HG03139 (cell line): ENCODE measurements around the gene DDN.

Experiments
- ATAC-seq: cut with Tn5 transposase; IDR thresholded peaks from one replicate; pipeline ENCODE4 v1.9.1; 2021; ENCODE audit not compliant: unreplicated experiment

DDN gene

DNA sequence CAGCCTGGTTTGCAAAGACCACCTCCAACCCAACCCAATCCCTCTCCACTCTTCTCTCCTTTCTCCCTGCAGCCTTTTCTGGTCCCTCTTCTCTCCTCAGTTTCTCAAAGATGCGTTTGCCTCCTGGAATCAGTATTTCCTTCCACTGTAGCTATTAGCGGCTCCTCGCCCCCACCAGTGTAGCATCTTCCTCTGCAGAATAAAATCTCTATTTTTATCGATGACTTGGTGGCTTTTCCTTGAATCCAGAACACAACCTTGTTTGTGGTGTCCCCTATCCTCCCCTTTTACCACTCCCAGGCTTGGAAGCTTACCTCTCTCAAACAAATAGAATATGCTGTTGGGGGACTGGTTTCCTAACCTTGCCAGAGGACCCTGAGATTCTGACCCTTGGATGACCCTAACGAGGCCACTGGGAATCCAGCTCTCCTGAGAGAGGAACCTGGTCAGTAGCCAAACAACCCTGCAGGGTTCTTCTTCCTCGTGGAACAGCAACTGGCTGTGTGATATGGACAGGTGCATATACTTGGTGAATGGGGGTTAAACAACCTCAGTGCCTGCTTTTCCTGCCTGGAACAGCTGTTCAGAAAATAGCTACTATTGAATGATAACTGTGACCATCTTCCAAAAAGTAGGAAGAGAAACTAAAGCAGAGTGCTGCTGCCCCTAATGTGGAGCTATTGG is 16.6 kb downstream of the DDN start:
- ATAC-seq: no peak

- ATAC-seq: no peak
These were observed 17.4 kb downstream of the DDN start for GRCh38 chr12:48981757-48982157.

DNA sequence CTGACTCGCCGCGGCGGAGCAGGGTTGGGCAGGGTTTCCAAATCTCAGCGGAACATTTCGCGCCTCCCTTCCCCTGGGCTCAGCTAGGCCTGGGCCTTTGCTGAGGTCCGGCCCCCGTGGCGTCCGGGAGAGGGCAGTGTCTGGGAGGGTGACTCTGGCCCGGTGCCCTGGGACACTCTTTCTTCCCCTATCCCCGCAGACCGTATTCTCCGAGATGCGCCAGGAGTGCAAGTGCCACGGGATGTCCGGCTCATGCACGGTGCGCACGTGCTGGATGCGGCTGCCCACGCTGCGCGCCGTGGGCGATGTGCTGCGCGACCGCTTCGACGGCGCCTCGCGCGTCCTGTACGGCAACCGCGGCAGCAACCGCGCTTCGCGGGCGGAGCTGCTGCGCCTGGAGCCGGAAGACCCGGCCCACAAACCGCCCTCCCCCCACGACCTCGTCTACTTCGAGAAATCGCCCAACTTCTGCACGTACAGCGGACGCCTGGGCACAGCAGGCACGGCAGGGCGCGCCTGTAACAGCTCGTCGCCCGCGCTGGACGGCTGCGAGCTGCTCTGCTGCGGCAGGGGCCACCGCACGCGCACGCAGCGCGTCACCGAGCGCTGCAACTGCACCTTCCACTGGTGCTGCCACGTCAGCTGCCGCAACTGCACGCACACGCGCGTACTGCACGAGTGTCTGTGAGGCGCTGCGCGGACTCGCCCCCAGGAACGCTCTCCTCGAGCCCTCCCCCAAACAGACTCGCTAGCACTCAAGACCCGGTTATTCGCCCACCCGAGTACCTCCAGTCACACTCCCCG is 18.0 kb downstream of the DDN start:
- ATAC-seq: no peak

DNA sequence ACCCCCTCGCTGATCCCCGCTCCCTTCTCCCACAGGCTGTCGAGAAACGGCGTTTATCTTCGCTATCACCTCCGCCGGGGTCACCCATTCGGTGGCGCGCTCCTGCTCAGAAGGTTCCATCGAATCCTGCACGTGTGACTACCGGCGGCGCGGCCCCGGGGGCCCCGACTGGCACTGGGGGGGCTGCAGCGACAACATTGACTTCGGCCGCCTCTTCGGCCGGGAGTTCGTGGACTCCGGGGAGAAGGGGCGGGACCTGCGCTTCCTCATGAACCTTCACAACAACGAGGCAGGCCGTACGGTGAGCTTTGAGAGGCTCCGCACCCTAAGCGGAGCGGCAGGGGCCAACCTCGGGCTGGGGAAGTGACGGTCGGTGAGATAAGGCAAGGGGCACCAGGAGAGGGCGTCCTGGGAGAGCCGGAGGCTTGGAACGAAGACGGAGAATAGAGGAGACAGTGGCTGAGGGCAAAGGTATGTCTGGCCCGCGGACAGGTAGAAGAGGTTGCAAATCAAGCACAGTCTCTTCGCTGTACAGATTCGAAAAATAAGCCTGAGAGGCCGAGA is 18.7 kb downstream of the DDN start:
- ATAC-seq: no peak

GRCh38 chr12:48979602-48980388 is 19.4 kb downstream of the DDN start:
- no peak for ATAC-seq

GRCh38 chr12:48978741-48979601 is 20.2 kb downstream of the DDN start:
- ATAC-seq: no peak

- no peak for ATAC-seq
These were observed 20.9 kb downstream of the DDN start, which contains the start of gene WNT1 for GRCh38 chr12:48978291-48978740. Gene WNT1 (plus strand): TSS chr12:48978322. CDS start chr12:48978651, 329 bp downstream.

GRCh38 chr12:48977290-48978281 is 21.6 kb downstream of the DDN start:
- no peak for ATAC-seq

GRCh38 chr12:48973941-48974673 is 25.1 kb downstream of the DDN start:
- ATAC-seq: no peak

DNA sequence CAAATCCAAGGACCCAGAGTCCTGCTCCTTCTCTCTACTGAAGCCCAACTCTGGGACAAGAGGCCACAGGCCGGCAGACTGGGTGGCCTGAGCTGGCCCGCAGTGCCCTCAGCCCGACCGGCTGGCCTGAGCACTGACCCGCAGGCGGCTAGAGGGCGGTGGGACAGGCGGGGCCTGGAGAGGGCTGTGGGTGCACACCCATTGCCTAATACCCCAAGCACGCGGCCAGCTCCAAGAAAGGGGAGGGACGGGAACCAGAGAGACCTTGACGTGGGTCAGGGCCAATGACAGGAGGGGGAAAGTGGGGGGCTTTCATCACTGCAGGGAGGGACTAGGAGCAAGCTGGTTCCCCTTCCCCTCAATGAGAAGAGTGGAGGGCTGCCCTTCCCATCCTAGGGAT is 25.6 kb downstream of the DDN start:
- ATAC-seq: no peak

DNA sequence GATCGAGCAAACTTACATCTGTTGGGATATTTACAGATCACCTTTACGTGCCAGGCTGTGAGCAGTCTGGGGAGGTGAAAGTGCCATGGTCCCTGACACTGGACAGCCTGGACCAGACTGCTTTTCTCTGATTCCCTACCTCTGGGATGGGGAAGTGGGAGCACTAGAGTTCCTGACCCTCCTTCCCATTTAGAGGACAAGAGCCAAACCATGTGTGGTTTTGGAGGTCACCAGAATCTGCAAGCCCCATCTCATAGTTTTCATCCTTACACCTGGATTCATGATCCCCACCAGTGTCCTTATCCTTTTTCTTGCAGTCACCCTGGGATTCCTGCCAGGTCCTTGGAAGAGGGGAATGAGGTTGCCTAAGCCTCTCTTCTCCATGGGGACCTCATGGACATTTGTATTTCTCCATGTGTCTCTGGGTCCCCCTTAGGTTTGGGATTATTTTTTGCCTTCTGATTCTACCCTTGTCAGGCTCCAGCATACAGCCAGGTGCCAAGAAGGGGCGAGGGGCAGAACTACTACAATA is 26.2 kb downstream of the DDN start:
- no peak for ATAC-seq

- no peak for ATAC-seq
These were observed 26.8 kb downstream of the DDN start for GRCh38 chr12:48972213-48972951.

DNA sequence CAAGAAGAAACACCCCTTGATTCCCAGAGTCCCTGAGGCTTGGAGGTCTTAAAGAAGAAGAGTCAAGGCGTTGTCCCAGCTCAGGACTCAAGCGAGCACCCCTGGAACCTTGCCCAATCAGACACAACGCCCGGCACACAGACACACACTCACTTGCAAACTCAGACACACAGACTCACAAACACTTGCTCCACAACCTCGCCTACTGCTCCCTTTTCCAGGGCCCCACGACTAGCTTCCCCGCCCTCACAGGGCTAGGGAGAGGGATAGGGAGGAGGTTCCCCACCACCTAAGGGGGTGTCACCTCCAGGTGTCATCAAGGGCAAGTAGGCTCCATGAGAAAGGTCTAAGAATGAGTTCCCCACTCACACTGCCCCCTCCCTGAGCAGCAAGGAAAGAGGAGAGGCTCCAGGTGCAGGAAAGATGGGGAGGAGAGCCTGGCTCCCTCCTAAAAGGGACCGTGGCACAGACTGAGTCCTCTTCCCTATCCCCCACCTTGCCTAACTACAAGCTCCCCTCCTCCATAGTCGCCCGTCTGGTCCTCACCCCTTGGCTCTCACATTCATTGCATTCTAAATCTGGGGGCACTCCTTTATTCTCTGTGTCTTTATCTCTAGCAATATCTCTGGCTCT is 28.4 kb downstream of the DDN start:
- no peak for ATAC-seq

DNA sequence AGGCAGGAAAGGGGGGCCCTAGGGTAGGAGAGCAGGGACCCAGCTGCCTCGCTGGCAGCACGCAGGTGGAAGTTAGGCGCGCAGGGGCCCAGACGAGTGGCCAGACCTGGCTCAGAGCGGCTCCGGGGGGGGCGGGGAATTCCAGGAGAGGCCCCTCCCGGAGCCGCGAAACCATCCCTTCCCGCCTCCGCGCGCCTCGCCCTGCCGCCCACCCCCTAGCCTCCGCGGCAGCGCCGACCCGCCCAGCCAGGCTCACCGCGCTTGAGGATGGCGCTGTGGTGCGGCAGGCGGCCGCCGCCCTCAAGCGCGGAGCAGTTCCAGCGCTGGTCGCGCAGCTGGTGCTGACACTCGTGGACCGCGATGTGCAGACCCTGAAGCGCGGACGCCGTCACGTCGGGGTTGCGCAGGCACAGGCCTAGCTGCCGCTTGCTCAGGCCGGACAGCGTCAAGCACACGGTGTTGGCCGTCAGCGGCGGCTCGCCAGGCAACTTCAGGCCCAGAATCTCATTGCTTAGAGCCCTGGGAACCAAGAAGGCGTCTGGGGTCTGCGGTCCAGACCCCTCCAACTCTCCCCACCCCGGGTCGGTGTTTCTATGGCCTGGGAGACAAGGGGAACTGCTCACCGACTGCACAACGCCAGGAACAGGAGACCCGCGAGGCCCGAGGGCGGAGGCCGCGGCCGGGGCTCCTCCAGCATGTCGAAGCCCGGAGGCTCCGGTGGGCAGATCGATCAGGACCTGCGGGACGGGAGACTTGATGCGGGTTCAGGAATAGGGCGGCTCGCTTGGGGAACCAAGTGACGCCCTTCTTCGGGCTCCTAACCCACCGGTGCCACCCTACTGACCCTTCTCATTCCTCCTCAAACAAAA is 29.1 kb downstream of the DDN start:
- ATAC-seq: no peak

GRCh38 chr12:48969160-48969771 is 29.9 kb downstream of the DDN start:
- ATAC-seq: no peak

DNA sequence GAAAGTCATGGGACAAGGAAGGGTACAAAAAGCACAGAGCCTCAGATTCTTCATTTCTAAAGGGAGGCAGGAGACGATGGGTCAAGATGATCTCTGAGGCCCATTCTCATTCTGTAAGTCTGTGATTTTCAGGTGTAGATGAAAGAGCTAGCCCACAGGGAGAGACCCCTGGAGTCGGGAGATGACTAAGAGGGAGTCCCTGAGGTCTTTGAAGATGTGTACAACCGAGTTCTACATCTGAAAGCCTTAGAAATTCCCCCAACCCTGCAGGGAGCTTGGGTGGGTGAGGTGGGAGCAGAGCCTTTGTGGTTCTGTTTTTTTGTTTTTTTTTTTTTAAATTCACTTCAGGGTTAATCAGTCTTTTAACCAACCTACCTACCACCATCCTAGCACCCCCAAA is 30.7 kb downstream of the DDN start:
- ATAC-seq: no peak
